Measurements from ENCODE around the gene CTLA4.

CTLA4 gene

GRCh38 chr2:203893401-203893800 lies 25.8 kb downstream of the CTLA4 start:
- DNase-seq: no peak

GRCh38 chr2:203893840-203894239 lies 26.3 kb downstream of the CTLA4 start:
- no peak for DNase-seq

- no peak for DNase-seq
Measured at GRCh38 chr2:203894262-203894661, 26.7 kb downstream of the CTLA4 start.

- no peak for DNase-seq
Measured at GRCh38 chr2:203897544-203897943, 30.0 kb downstream of the CTLA4 start.

- DNase-seq: no peak
Measured at GRCh38 chr2:203898657-203899056, 31.1 kb downstream of the CTLA4 start.

GRCh38 chr2:203900253-203900652 lies 32.7 kb downstream of the CTLA4 start:
- DNase-seq: no peak

GRCh38 chr2:203904022-203904421 lies 36.5 kb downstream of the CTLA4 start:
- no peak for DNase-seq

GRCh38 chr2:203905656-203906055 lies 38.1 kb downstream of the CTLA4 start:
- no peak for DNase-seq

- DNase-seq: no peak
Measured at GRCh38 chr2:203908066-203908796, 40.7 kb downstream of the CTLA4 start.

- DNase-seq: no peak
Measured at GRCh38 chr2:203908797-203909185, 41.2 kb downstream of the CTLA4 start.

- no peak for DNase-seq
Measured at GRCh38 chr2:203909261-203909967, 41.8 kb downstream of the CTLA4 start.

GRCh38 chr2:203909974-203910373 lies 42.4 kb downstream of the CTLA4 start:
- DNase-seq: no peak

GRCh38 chr2:203913947-203914346 lies 46.4 kb downstream of the CTLA4 start:
- no peak for DNase-seq

- DNase-seq: no peak
Measured at GRCh38 chr2:203914546-203915182, 47.1 kb downstream of the CTLA4 start.

GRCh38 chr2:203915256-203915655 lies 47.7 kb downstream of the CTLA4 start:
- no peak for DNase-seq

- no peak for DNase-seq
Measured at GRCh38 chr2:203916756-203917155, 49.2 kb downstream of the CTLA4 start.

- DNase-seq: no peak
Measured at GRCh38 chr2:203918264-203918663, 50.7 kb downstream of the CTLA4 start.

- no peak for DNase-seq
Measured at GRCh38 chr2:203918839-203919238, 51.3 kb downstream of the CTLA4 start.
